BE2C (cell line): ENCODE measurements around the gene GOLT1A.

Experiments used
- DNase-seq: peaks from one replicate; pipeline ENCODE4 v3.0.0-alpha.2; 2020
- H3K27me3 ChIP-seq: fragments of 250-450 bp; sonication (Bioruptor Pico); 2 replicates; pipeline ENCODE4 v1.5.1; 2020; ENCODE audit warnings: mild to moderate bottlenecking
- H3K36me3 ChIP-seq: fragments of 250-450 bp; sonication (Bioruptor Pico); 2 replicates; pipeline ENCODE4 v1.5.1; 2020; ENCODE audit warnings: mild to moderate bottlenecking
- H3K4me1 ChIP-seq: fragments of 250-450 bp; sonication (Bioruptor Pico); 2 replicates; pipeline ENCODE4 v1.5.1; 2020
- H3K4me3 ChIP-seq: 2 replicates; pipeline ENCODE4 v1.5.1; 2011; ENCODE audit warnings: low read depth, low read length
- H3K9me3 ChIP-seq: fragments of 250-450 bp; sonication (Bioruptor Pico); 2 replicates; pipeline ENCODE4 v1.5.1; 2020
- TF ChIP-seq, protein P1 (sequence below): IDR thresholded peaks from 2 replicates; pipeline ENCODE4 v1.5.1; 2012; ENCODE audit warnings: mild to moderate bottlenecking, low read depth, low read length

The GOLT1A gene

DNA sequence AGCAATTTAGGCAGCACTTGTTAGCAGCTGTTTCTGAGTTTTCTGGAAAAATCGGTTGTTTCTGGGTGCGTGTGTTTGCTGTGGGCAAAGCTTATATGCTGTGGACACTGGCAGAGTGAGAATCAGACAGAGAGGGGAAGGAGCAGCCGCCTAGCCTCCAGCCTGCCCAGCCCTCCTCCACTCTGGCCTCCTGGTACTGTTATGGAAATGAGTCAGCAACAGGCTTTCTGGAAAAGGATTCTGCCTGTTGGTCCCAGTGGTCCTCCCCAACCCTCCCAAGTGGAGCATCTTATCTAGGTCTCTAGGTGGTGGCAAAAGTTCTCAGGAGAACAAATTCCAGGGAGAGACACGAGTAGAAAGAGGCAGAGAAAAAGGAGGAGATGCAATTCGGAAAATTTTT lies 42.2 kb upstream of the GOLT1A start:
- H3K27me3 ChIP-seq, result no peaks in the 10 kb centered on the region
- no peak overlapping the region for H3K4me3 ChIP-seq
- H3K36me3 ChIP-seq, result peaks cover 70% of the 10 kb centered on the region
- no peak for DNase-seq
- TF ChIP-seq, protein P1, sequence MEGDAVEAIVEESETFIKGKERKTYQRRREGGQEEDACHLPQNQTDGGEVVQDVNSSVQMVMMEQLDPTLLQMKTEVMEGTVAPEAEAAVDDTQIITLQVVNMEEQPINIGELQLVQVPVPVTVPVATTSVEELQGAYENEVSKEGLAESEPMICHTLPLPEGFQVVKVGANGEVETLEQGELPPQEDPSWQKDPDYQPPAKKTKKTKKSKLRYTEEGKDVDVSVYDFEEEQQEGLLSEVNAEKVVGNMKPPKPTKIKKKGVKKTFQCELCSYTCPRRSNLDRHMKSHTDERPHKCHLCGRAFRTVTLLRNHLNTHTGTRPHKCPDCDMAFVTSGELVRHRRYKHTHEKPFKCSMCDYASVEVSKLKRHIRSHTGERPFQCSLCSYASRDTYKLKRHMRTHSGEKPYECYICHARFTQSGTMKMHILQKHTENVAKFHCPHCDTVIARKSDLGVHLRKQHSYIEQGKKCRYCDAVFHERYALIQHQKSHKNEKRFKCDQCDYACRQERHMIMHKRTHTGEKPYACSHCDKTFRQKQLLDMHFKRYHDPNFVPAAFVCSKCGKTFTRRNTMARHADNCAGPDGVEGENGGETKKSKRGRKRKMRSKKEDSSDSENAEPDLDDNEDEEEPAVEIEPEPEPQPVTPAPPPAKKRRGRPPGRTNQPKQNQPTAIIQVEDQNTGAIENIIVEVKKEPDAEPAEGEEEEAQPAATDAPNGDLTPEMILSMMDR, result no peak
- no peaks in the 10 kb centered on the region for H3K9me3 ChIP-seq
- H3K4me1 ChIP-seq, result peaks cover 10% of the 10 kb centered on the region

DNA sequence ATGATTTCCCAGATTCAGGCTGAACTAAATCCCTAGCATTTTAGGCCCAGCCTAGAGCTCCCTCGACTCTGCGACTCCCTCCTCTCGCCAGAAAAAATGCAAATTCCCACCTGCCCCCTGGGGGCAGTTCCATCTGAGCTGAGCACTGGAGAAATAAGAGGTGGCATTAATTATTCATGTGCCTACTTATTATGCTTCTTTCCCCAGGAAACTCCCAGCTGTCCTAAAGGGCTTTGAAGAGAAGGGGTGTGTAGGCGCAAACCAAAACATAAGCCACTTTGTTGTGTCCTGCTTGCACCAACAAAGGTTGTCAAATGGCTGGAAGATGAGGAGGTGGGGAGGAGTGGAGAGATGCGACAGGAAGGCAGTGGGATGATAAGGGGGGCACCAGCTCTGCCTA lies 41.4 kb upstream of the GOLT1A start:
- Histone ChIP-seq H3K4me3 (no peak overlapping the region), H3K27me3 (no peaks in the 10 kb centered on the region), H3K4me1 (peaks cover 10% of the 10 kb centered on the region), H3K9me3 (no peaks in the 10 kb centered on the region), H3K36me3 (peaks cover 70% of the 10 kb centered on the region)
- DNase-seq, result no peak
- TF ChIP-seq, protein P1, result no peak

DNA sequence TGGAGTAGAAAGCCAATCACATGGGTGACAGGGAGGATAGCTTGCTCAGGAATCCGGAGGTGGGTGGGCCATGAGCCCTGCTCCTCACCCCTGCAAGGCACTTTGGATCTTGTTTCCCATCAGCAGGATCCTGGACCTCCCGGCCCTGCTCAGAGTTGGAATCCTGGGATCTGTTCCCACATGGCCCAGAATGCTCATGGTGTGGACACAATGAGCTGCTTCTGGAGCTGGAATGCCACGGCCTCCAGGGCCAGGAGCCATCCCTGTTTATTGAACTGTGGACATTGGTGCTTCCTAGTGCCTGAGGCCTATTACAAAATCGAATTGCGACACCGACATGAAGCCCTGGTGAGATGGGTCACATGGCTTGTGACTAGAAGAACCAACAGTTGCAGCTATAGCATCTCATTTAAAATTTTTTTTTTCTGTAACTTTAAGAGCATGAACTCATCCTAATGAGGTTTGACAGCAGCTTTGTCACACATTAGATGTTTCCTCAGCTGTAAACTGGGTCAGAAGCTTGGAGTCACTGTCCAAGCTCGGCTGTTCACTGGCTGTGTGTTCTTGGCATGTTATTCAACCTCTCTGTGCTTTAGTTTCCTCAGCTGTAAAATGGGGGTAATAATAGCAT lies 40.4 kb upstream of the GOLT1A start:
- H3K4me1 ChIP-seq, result peaks cover 6% of the 10 kb centered on the region
- TF ChIP-seq, protein P1, result no peak
- no peak for DNase-seq
- H3K36me3 ChIP-seq, result peaks cover 69% of the 10 kb centered on the region
- H3K4me3 ChIP-seq, result no peak overlapping the region
- no peaks in the 10 kb centered on the region for H3K27me3 ChIP-seq
- no peaks in the 10 kb centered on the region for H3K9me3 ChIP-seq

DNA sequence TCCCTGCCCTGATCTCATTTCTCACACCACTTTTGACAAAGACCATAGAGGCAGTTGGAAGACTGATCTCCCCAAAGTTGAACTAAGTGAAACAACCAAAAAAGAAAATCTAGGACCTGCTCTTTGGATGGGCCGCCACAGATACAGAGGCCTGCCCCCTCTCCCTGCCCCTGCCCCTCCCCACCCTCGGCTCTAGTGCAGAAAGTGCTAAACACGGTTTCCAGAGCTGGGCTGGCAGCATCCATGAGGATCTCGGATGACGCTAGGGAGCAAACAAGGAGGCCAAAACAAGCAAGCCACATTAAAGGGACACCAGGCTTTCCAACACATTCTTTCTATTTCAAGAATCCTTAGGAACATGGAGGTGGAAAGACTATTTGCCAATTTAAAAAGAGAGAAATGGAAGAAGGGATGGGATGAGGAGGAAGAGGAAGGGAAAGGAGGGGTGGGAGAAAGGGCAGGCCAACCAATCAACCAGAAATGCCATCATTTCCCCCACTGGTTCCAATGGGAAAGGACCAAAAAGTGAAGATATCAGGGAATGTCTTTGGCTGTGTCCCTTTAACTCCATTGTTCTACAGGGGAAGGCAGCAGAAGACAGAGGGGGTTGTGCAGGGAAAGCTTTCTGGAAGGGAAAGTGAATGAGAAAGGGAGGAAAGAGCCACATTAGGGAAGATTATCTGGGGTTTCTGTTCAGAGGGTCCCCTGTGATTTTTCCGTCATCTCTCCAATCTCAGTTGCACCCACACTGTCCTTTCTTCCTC lies 38.3 kb upstream of the GOLT1A start:
- DNase-seq, result no peak
- Histone ChIP-seq H3K36me3 (peaks cover 59% of the 10 kb centered on the region), H3K4me3 (no peak overlapping the region), H3K9me3 (no peaks in the 10 kb centered on the region), H3K4me1 (no peaks in the 10 kb centered on the region), H3K27me3 (no peaks in the 10 kb centered on the region)
- TF ChIP-seq, protein P1, result no peak

DNA sequence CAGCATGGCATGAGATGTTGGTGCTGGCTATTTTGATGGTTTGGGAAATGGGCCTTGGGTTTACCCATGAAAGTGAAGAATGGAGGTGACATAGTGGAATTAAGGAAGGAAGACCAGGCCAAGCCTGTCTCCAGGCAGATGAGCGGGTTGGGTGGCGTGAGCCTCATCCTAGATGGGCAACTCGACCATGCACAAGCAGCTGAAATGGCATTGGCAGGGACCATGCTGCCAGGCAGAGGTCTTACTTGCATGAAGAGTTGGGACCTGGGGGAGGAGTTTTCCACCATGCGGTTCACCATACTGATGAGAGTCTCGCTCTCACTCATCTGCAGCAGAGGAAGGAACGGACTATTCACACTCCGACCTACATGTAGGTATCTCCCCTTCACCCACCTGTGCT lies 37.5 kb upstream of the GOLT1A start:
- H3K4me3 ChIP-seq, result no peak overlapping the region
- H3K27me3 ChIP-seq, result no peaks in the 10 kb centered on the region
- peaks cover 53% of the 10 kb centered on the region for H3K36me3 ChIP-seq
- H3K4me1 ChIP-seq, result no peaks in the 10 kb centered on the region
- DNase-seq, result no peak
- TF ChIP-seq, protein P1, result no peak
- no peaks in the 10 kb centered on the region for H3K9me3 ChIP-seq

DNA sequence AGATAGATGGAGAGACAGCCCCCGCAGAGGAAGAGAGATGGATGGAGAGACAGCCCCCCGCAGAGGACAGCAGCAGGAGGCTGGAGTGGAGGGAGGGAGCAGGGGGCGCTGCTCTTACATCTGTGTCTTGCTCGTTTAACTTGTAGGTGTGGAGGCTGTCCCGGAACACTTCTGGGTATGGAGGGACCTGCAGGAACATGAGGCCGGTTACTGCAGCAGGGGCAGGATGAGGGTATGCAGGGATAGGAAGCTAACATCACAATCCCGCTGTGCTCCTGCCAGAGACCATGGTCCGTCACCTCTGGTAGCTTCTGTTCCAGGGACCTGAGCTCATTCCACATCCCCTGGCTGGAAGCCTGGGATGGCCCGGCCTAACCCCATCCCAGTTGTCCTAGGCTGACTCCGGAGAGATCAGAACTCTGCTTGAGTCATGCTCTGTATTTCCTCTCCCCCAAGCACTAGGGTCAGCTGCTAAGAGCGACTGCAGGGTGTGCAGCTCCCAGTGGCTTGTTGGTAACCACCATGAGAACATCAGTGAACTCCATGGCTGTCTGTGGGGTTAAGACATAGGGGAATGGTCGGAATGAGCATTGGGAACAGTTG lies 36.7 kb upstream of the GOLT1A start:
- Histone ChIP-seq H3K4me1 (no peaks in the 10 kb centered on the region), H3K36me3 (peaks cover 53% of the 10 kb centered on the region), H3K4me3 (no peak overlapping the region), H3K9me3 (no peaks in the 10 kb centered on the region), H3K27me3 (no peaks in the 10 kb centered on the region)
- DNase-seq, result no peak
- TF ChIP-seq, protein P1, result no peak
